ENCODE data around the gene MYO19.
A peak's percentile ranks its signal among the peaks of the same experiment; 100 is the strongest.
"Not testable (repeated sequence)": the region's sequence is repeated elsewhere in the genome, so short reads cannot be mapped to it uniquely, and the experiment has no call there.

Gene MYO19

GRCh38 chr17:36459601-36460000, 75.1 kb downstream of the MYO19 start:
- DNase-seq, result peak in 1 of 2 experiments; percentile 18

- DNase-seq, result no peak
Observed at GRCh38 chr17:36459045-36459444, 75.6 kb downstream of the MYO19 start.

- DNase-seq, result not testable (repeated sequence)
Observed at GRCh38 chr17:36457701-36458100, 77.0 kb downstream of the MYO19 start.

- not testable (repeated sequence) for DNase-seq
Observed at GRCh38 chr17:36452888-36453287, 81.8 kb downstream of the MYO19 start.

- DNase-seq, result not testable (repeated sequence)
Observed at GRCh38 chr17:36449997-36450396, 84.7 kb downstream of the MYO19 start.
